MCF 10A (cell line): ENCODE results near the gene OGFOD3. TPM values are rescaled to one million over a fixed set of nuclear protein-coding genes. Genes with fewer than 3 reads are reported as not detected.
"Not testable (repeated sequence)": the region's sequence is repeated elsewhere in the genome, so short reads cannot be mapped to it uniquely, and the experiment has no call there.

ENCODE experiments used
- BruUV-seq: library from RNA; stranded (reverse); fragments of 400-500 nt; replicated peaks from 2 replicates; lab custom pipeline; 2021; lab: Mats Ljungman, UMichigan
- CTCF ChIA-PET: fragments of 300-600 bp; sonication (Branson Sonifier 250); formaldehyde crosslinking; extraction: SDS; loops from one replicate; lab custom pipeline; 2021; ENCODE audit warnings: antibody characterized with exemption, inconsistent platforms; lab: Yijun Ruan, JAX
- POLR2A ChIA-PET: fragments of 300-600, 350-650 bp; sonication (Branson Sonifier 250); formaldehyde crosslinking; extraction: SDS; loops from one replicate; lab custom pipeline; 2020; ENCODE audit warnings: antibody characterized with exemption, inconsistent platforms; lab: Yijun Ruan, JAX
- DNase-seq: peaks from one replicate; pipeline ENCODE4 v3.0.0-alpha.2; 2018; ENCODE audit not compliant: unreplicated experiment
- H3K27ac Mint-ChIP-seq: one replicate; pipeline ENCODE4 v1.8.0; 2022; ENCODE audit warnings: mild to moderate bottlenecking, low read depth, mixed read lengths; ENCODE audit not compliant: unreplicated experiment
- H3K27me3 Mint-ChIP-seq: one replicate; pipeline ENCODE4 v1.8.0; 2022; ENCODE audit warnings: mixed read lengths; ENCODE audit not compliant: insufficient read depth, unreplicated experiment
- H3K36me3 Mint-ChIP-seq: one replicate; pipeline ENCODE4 v1.8.0; 2022; ENCODE audit warnings: mild to moderate bottlenecking, moderate library complexity, mixed read lengths; ENCODE audit not compliant: insufficient read depth, unreplicated experiment
- H3K4me1 Mint-ChIP-seq: one replicate; pipeline ENCODE4 v1.8.0; 2022; ENCODE audit warnings: mixed read lengths; ENCODE audit not compliant: insufficient read depth, unreplicated experiment
- H3K4me3 Mint-ChIP-seq: one replicate; pipeline ENCODE4 v1.8.0; 2022; ENCODE audit warnings: mild to moderate bottlenecking, moderate library complexity, mixed read lengths; ENCODE audit not compliant: unreplicated experiment
- H3K9me3 Mint-ChIP-seq: one replicate; pipeline ENCODE4 v1.8.0; 2022; ENCODE audit warnings: mixed read lengths; ENCODE audit not compliant: unreplicated experiment
- CTCF ChIP-seq: fragments of 200-600 bp; IDR thresholded peaks from one replicate; pipeline ENCODE4 v1.8.0; 2022; ENCODE audit warnings: antibody characterized with exemption, mild to moderate bottlenecking; ENCODE audit not compliant: unreplicated experiment
- intact Hi-C: fragments of 100-400 bp; cut with micrococcal nuclease; formaldehyde crosslinking; loops from 2 replicates; pipeline ENCODE4 v1.14.1; 2022
- total RNA-seq: library from RNA; stranded (reverse); gene quantifications from 2 replicates; pipeline ENCODE4 v1.2.3, GENCODE V29; 2022

OGFOD3 gene
- total RNA-seq, 1 experiment from 2014 or later = 21.1 TPM

GRCh38 chr17:82365606-82366295 is 52.6 kb downstream of the OGFOD3 start:
- Mint-ChIP-seq H3K27ac (no peak overlapping the region), H3K27me3 (peaks cover 4% of the 10 kb centered on the region), H3K9me3 (no peaks in the 10 kb centered on the region), H3K4me1 (no peaks in the 10 kb centered on the region), H3K36me3 (no peaks in the 10 kb centered on the region), H3K4me3 (no peak overlapping the region)
- no TSS peak for BruUV-seq
- TF ChIP-seq CTCF = no peak
- intact Hi-C loops = no loop called here
- CTCF ChIA-PET = interaction anchor here (1.2 to 1.9 kb wide), 2 partner anchors 15 to 188 kb away, joined by 3 to 6 read pairs; no protein-coding TSS in a partner anchor
- DNase-seq = no peak
- POLR2A ChIA-PET = interaction anchor here (0.5 to 1.4 kb wide), 4 partner anchors 9 to 71 kb away, joined by 3 to 4 read pairs (median 3); no protein-coding TSS in a partner anchor

- Mint-ChIP-seq H3K4me1 (no peaks in the 10 kb centered on the region), H3K27ac (no peak overlapping the region), H3K9me3 (no peaks in the 10 kb centered on the region), H3K36me3 (no peaks in the 10 kb centered on the region), H3K4me3 (no peak overlapping the region), H3K27me3 (no peaks in the 10 kb centered on the region)
- no TSS peak for BruUV-seq
- no peak for TF ChIP-seq CTCF
- DNase-seq = no peak
- intact Hi-C loops = no loop called here
- ChIA-PET CTCF (interaction anchor here (0.8 kb wide), 1 partner anchor 168 kb away, joined by 4 read pairs; no protein-coding TSS in a partner anchor), POLR2A (interaction anchor here (1.0 kb wide), 1 partner anchor 41 kb away, joined by 3 read pairs; no protein-coding TSS in a partner anchor)
Observed at GRCh38 chr17:82361885-82362633, 56.3 kb downstream of the OGFOD3 start.

- not testable (repeated sequence) for H3K4me3 Mint-ChIP-seq, H3K36me3 Mint-ChIP-seq, H3K27ac Mint-ChIP-seq, H3K9me3 Mint-ChIP-seq, DNase-seq, H3K4me1 Mint-ChIP-seq, BruUV-seq, H3K27me3 Mint-ChIP-seq
- intact Hi-C loops = loop anchor here (10.0 kb wide), 1 partner anchor 165 kb away; no protein-coding TSS in a partner anchor
- ChIA-PET POLR2A (interaction anchor here (0.7 kb wide), 1 partner anchor 168 kb away, joined by 4 read pairs; no protein-coding TSS in a partner anchor), CTCF (interaction anchor here (0.6 to 0.8 kb wide), 2 partner anchors 42 to 169 kb away, joined by 4 to 5 read pairs; partner anchors contain the start of gene CD7)
Observed at GRCh38 chr17:82359451-82360074, 58.8 kb downstream of the OGFOD3 start.

GRCh38 chr17:82358465-82359350 is 59.7 kb downstream of the OGFOD3 start, which contains the start of gene TEX19:
Gene TEX19, plus strand, starts transcription at chr17:82359247. Its CDS starts 2,904 bp downstream, at chr17:82362151.
- Mint-ChIP-seq H3K27ac (no peak within 1 kb of the TSS), H3K27me3 (no peaks in the 10 kb centered on the region), H3K36me3 (no peaks in the 10 kb centered on the region), H3K4me3 (no peak within 1 kb of the TSS), H3K4me1 (peaks cover 9% of the 10 kb centered on the region), H3K9me3 (no peaks in the 10 kb centered on the region)
- DNase-seq = peak; percentile 13
- no peak for TF ChIP-seq CTCF
- POLR2A ChIA-PET = interaction anchor here (0.5 to 1.3 kb wide), 2 partner anchors 22 to 170 kb away, joined by 3 read pairs; no protein-coding TSS in a partner anchor
- no TSS peak for BruUV-seq
- intact Hi-C loops = loop anchor here (10.0 kb wide), 1 partner anchor 166 kb away; no protein-coding TSS in a partner anchor
- CTCF ChIA-PET = interaction anchor here (0.6 to 1.3 kb wide), 4 partner anchors 55 to 170 kb away, joined by 3 to 5 read pairs (median 4); no protein-coding TSS in a partner anchor
